ENCODE results near the gene RAET1G. TPM values are rescaled to one million over a fixed set of nuclear protein-coding genes. Genes with fewer than 3 reads are reported as not detected.

Gene RAET1G
- total RNA-seq, 4 donors from 2014 or later, result 1.4 TPM; not detected in 3

DNA sequence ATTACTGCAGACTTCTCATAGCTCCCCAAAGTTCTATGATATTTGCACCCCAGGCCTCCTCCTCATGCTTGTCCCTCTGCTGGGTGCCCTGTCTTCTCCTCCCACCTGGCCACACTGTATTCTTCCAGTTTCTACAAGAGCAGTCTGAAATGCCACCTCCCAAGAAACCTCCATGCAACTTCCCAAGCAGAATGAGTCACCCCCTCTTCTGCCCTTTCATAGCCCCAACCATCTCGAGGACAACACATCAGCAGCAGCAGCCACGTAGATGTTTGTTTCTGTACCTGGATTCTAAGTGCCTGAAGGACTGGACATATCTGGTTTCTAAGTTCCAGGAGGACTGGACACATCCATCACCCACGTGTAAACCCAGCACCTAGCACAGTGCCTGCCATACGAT is 12.3 kb upstream of the RAET1G start:
- Histone ChIP-seq H3K4me3 (no peak overlapping the region), H3K27me3 (peaks cover 14 to 55% of the 10 kb centered on the region in 2 donors), H3K4me1 (peaks cover 0 to 11% of the 10 kb centered on the region in 2 donors), H3K9me3 (no peaks in the 10 kb centered on the region), H3K27ac (no peak overlapping the region), H3K36me3 (no peaks in the 10 kb centered on the region)
- TF ChIP-seq, protein P1, sequence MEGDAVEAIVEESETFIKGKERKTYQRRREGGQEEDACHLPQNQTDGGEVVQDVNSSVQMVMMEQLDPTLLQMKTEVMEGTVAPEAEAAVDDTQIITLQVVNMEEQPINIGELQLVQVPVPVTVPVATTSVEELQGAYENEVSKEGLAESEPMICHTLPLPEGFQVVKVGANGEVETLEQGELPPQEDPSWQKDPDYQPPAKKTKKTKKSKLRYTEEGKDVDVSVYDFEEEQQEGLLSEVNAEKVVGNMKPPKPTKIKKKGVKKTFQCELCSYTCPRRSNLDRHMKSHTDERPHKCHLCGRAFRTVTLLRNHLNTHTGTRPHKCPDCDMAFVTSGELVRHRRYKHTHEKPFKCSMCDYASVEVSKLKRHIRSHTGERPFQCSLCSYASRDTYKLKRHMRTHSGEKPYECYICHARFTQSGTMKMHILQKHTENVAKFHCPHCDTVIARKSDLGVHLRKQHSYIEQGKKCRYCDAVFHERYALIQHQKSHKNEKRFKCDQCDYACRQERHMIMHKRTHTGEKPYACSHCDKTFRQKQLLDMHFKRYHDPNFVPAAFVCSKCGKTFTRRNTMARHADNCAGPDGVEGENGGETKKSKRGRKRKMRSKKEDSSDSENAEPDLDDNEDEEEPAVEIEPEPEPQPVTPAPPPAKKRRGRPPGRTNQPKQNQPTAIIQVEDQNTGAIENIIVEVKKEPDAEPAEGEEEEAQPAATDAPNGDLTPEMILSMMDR (IDR thresholded peaks at IDR 0.05), result no peak
- intact Hi-C loops (cut with DNase I; ENCODE audit: low total_unique reads), result loop anchor here (10.0 kb wide), 1 partner anchor 80 kb away; no protein-coding TSS in a partner anchor
- no peak for DNase-seq

DNA sequence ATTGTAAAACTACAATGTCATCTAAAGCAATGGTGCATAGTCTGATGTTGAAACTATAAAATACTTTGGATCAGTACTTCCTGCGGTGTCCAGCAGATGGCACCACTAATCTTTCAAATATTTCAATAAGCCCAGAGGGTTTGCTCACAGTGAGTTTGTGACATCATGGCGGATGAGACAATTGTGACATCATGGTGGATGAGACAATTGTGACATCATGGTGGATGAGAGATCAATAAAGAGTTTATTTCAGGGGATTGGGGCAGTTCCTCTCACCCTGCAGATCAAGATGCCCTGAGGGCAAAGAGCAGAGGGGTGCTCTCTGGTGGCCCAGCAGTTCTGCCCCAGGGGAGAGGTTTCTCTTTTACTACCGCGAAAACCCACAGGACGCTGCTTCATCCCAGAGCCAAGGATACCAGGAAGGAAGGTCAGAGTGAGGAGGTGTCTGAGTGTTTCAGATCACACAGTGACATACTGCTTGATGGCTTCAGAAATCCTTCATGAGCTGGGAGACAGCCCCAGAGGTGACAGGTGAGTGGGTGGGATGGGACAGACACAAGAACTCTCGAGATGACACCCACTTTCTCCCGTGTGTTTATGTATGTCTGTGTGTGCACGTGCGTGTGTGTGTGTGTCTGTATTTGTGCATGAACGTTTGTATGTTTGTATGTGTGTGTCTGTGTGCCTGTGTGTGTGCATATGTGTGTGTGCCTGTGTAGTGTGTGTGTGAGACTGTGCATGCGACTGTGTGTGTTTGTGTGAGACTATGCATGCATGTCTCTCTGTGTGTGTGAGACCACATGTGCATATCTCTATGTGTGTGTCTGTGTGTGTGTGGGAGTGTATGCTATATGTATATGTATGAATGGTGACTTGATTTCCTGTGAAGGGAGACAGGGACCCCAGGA is 11.6 kb upstream of the RAET1G start:
- Histone ChIP-seq H3K9me3 (no peaks in the 10 kb centered on the region), H3K36me3 (no peaks in the 10 kb centered on the region), H3K4me1 (peaks cover 0 to 11% of the 10 kb centered on the region in 2 donors), H3K27me3 (peaks cover 8 to 49% of the 10 kb centered on the region in 2 donors), H3K4me3 (no peak overlapping the region), H3K27ac (no peak overlapping the region)
- TF ChIP-seq, protein P1 (IDR thresholded peaks at IDR 0.05), result peak; percentile 74 to 86 (median 76)
- no peak for TF ChIP-seq POLR2A (IDR thresholded peaks at IDR 0.05)
- peak; percentile 47 to 61 for DNase-seq
- intact Hi-C loops (cut with DNase I; ENCODE audit: low total_unique reads), result loop anchor here (10.0 kb wide), 1 partner anchor 80 kb away; no protein-coding TSS in a partner anchor

DNA sequence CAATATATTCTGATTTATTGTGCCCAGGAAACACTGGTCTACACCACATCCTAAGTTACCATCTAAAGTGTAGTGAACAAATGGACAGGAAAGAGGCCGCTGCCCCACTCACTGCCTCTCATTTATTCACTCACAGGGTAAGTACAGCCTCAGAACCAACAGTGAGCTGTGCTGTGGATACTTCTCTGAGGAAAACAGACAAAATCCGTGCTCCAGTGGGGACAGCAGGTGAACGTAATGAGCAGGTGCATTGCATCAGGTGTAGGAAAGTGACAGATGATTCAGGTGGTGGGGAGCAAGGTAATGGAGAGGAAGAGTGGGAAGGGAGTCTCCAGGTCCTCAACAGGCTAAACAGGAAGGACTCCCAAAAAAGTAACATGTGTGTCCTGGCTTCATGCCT is 10.5 kb upstream of the RAET1G start:
- H3K4me3 ChIP-seq, result no peak overlapping the region
- no peaks in the 10 kb centered on the region for H3K36me3 ChIP-seq
- H3K27me3 ChIP-seq, result peaks cover 4 to 38% of the 10 kb centered on the region in 2 donors
- no peaks in the 10 kb centered on the region for H3K9me3 ChIP-seq
- H3K4me1 ChIP-seq, result peaks cover 0 to 3% of the 10 kb centered on the region in 2 donors
- no peak for TF ChIP-seq POLR2A (IDR thresholded peaks at IDR 0.05)
- TF ChIP-seq, protein P1 (IDR thresholded peaks at IDR 0.05), result no peak
- DNase-seq, result no peak
- H3K27ac ChIP-seq, result no peak overlapping the region
- intact Hi-C loops (cut with DNase I; ENCODE audit: low total_unique reads), result loop anchor here (10.0 kb wide), 1 partner anchor 81 kb away; no protein-coding TSS in a partner anchor

DNA sequence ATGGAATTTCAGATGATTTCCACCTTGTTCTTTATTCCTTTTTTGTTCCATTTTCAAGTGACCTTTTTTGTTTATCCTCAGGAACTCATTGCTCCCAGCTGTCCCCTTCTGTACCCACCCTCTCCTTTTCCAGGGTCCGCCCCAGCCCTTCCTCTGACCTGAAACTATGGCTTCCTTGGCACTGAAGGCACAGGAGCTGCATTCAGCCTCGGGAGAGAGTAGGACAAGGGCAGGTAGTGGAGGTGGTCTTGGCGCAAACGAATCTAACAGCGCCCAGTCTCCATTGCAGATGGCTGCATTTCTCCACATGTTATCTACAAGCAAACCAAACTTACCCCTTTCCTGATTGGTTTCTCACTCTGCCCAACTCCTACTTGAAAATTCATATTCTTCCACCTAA is 10.1 kb upstream of the RAET1G start:
- Histone ChIP-seq H3K4me1 (no peaks in the 10 kb centered on the region), H3K27ac (no peak overlapping the region), H3K27me3 (peaks cover 4 to 34% of the 10 kb centered on the region in 2 donors), H3K4me3 (no peak overlapping the region), H3K36me3 (no peaks in the 10 kb centered on the region), H3K9me3 (no peaks in the 10 kb centered on the region)
- no peak for DNase-seq
- TF ChIP-seq POLR2A (IDR thresholded peaks at IDR 0.05), result no peak
- TF ChIP-seq, protein P1 (IDR thresholded peaks at IDR 0.05), result no peak
- intact Hi-C loops (cut with DNase I; ENCODE audit: low total_unique reads), result loop anchor here (10.0 kb wide), 1 partner anchor 82 kb away; no protein-coding TSS in a partner anchor

DNA sequence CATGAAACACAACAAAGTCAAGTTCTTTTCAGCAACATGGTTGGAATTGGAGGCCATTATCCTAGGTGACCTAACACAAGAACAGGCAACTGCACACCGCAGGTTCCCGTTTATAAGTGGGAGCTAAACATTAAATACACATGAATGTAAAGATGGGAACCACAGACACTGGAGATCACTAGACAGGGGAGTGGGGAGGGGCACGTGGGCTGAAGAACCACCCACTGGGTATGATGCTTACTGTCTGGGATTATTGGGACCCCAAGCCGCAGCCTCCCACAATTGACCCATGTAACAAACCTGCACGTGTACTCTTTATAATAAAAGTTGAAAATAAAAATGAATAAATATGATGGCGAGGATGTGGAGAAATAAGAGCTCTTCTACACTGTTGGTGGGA is 8.6 kb upstream of the RAET1G start:
- DNase-seq, result no peak
- H3K27me3 ChIP-seq, result peaks cover 0 to 22% of the 10 kb centered on the region in 2 donors
- H3K36me3 ChIP-seq, result no peaks in the 10 kb centered on the region
- no peaks in the 10 kb centered on the region for H3K4me1 ChIP-seq
- TF ChIP-seq, protein P1 (IDR thresholded peaks at IDR 0.05), result no peak
- TF ChIP-seq POLR2A (IDR thresholded peaks at IDR 0.05), result no peak
- intact Hi-C loops (cut with DNase I; ENCODE audit: low total_unique reads), result loop anchor here (10.0 kb wide), 1 partner anchor 83 kb away; no protein-coding TSS in a partner anchor
- H3K9me3 ChIP-seq, result no peaks in the 10 kb centered on the region
- no peak overlapping the region for H3K4me3 ChIP-seq
- H3K27ac ChIP-seq, result no peak overlapping the region
